ENCODE results near the gene CELSR1.

- no peak for TF ChIP-seq CTCF (IDR thresholded peaks at IDR 0.05; ENCODE audit: low read length)
- no peak for TF ChIP-seq EZH2 (optimal IDR thresholded peaks at IDR 0.05; ENCODE audit: low read depth, low read length)
These were observed 176.5 kb downstream of the CELSR1 start for GRCh38 chr22:46360891-46361290.
